C4-2B (cell line): ENCODE data around the gene USH2A.

Experiments
- H3K27ac ChIP-seq: fragments of 450-650 bp; 2 replicates; pipeline ENCODE4 v1.5.1; 2017
- CTCF ChIP-seq: fragments of 450-650 bp; conservative IDR thresholded peaks from 2 replicates; pipeline ENCODE4 v1.5.1; 2017; ENCODE audit warnings: mild to moderate bottlenecking
- ZFX ChIP-seq: fragments of 450-650 bp; IDR thresholded peaks from 2 replicates; pipeline ENCODE4 v1.6.1; 2017

Gene USH2A

DNA sequence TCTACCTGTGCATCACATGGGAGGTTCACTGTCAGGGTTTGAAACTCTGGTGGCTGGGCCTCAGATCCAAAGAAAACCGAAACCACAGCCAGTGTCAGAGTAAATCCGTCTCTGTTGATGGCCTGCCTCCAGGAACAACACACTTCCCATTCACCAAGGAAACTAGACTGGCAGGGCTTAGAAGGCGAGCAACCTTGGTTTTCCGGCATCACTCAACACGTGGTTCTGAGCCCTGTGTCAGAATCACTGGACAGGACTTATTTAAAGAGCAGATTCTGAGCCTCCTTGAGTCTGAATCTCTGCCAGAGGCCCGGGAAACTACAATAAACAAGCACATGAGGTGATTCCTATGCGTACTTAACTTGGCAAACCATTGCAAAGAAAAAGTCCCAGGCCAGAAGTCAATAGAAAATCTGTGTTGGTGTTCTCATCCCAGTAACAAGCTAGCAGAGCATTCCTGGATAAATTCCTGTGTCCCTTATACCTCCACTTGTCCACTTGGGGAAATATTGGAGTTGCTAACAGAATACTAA, 786.1 kb downstream of the USH2A start:
- peak overlapping the region; percentile 51 for H3K27ac ChIP-seq
- TF ChIP-seq ZFX (0 out of 2 replicates have a peak, but pooled peaks have one; percentile 28), CTCF (no peak; the same call in 1 of the 2 replicates)

- TF ChIP-seq ZFX (no peak), CTCF (no peak)
- H3K27ac ChIP-seq: peak overlapping the region; percentile 51
Observed at GRCh38 chr1:215636258-215636965, 786.8 kb downstream of the USH2A start.

DNA sequence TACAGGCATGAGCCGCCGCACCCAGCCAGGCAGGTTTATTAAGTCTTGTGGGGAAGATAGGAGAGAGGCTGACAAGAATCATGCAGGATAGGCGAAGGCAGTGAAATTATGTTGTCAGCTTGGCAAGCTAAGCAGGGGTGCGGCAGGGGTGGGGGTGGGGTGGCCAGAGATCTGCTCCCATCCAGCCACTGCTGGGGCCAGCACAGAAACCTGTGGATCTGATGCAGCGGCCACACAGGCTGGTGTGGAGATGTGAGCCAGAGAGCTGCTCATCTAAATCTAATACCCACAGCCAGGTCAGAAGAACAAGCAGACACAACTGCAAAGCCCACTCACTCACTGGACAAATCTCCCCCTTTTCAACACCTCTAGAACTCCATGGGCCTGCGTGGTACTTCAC, 787.4 kb downstream of the USH2A start:
- peak overlapping the region; percentile 51 for H3K27ac ChIP-seq
- TF ChIP-seq CTCF (no peak), ZFX (no peak)

- TF ChIP-seq ZFX (no peak), CTCF (no peak)
- no peak overlapping the region for H3K27ac ChIP-seq
Observed at GRCh38 chr1:215631489-215631888, 791.8 kb downstream of the USH2A start.

- no peak overlapping the region for H3K27ac ChIP-seq
- TF ChIP-seq ZFX: no peak
- no peak for TF ChIP-seq CTCF
Observed at GRCh38 chr1:215631040-215631439, 792.2 kb downstream of the USH2A start.

GRCh38 chr1:215625949-215626348, 797.3 kb downstream of the USH2A start:
- TF ChIP-seq ZFX (no peak), CTCF (no peak)

GRCh38 chr1:215623162-215623561, 800.1 kb downstream of the USH2A start:
- no peak for TF ChIP-seq ZFX
- no peak for TF ChIP-seq CTCF
- no peak overlapping the region for H3K27ac ChIP-seq

More at GRCh38 chr1:215625949-215626348, 797.3 kb downstream of the USH2A start:
- H3K27ac ChIP-seq: no peak overlapping the region
